ENCODE measurements around the gene ANGPTL4. TPM values are rescaled to one million over a fixed set of nuclear protein-coding genes. Genes with fewer than 3 reads are reported as not detected.
"Not testable (repeated sequence)": the region's sequence is repeated elsewhere in the genome, so short reads cannot be mapped to it uniquely, and the experiment has no call there.

Gene ANGPTL4, protein sequence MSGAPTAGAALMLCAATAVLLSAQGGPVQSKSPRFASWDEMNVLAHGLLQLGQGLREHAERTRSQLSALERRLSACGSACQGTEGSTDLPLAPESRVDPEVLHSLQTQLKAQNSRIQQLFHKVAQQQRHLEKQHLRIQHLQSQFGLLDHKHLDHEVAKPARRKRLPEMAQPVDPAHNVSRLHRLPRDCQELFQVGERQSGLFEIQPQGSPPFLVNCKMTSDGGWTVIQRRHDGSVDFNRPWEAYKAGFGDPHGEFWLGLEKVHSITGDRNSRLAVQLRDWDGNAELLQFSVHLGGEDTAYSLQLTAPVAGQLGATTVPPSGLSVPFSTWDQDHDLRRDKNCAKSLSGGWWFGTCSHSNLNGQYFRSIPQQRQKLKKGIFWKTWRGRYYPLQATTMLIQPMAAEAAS
- polyA plus RNA-seq (2013, experiment 1 of 2; ENCODE audit: insufficient read length): 0.86 TPM
- 1.6 TPM for polyA plus RNA-seq (2013, experiment 2 of 2; ENCODE audit: insufficient read length)

DNA sequence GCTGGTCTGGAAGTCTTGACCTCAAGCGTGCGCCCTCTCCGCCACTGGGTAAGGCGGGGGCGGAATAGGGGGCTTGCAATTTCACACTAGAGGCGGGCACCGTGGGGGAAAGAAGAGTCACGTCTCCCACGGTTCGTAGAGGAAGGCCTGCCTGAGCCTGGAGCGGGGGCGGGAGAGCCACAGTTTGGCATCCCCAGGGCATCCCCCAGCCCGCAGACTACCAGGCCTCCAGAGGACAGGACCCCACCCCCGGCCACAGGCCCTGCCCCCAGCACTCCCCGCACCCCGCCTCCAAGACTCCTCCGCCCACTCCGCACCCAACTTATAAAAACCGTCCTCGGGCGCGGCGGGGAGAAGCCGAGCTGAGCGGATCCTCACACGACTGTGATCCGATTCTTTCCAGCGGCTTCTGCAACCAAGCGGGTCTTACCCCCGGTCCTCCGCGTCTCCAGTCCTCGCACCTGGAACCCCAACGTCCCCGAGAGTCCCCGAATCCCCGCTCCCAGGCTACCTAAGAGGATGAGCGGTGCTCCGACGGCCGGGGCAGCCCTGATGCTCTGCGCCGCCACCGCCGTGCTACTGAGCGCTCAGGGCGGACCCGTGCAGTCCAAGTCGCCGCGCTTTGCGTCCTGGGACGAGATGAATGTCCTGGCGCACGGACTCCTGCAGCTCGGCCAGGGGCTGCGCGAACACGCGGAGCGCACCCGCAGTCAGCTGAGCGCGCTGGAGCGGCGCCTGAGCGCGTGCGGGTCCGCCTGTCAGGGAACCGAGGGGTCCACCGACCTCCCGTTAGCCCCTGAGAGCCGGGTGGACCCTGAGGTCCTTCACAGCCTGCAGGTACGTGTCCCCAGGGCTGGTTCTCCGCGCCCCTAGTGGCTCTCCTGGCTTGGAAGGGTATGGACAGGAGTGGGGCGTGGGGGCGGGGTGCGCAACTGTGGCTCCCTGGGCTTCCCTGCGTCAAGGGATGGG is at the start of gene ANGPTL4:
Gene ANGPTL4 (plus strand): TSS at position 353 of the 969 bp plus-strand sequence. CDS start 167 bp downstream, at position 520.
- peak; percentile 44 for DNase-seq

DNA sequence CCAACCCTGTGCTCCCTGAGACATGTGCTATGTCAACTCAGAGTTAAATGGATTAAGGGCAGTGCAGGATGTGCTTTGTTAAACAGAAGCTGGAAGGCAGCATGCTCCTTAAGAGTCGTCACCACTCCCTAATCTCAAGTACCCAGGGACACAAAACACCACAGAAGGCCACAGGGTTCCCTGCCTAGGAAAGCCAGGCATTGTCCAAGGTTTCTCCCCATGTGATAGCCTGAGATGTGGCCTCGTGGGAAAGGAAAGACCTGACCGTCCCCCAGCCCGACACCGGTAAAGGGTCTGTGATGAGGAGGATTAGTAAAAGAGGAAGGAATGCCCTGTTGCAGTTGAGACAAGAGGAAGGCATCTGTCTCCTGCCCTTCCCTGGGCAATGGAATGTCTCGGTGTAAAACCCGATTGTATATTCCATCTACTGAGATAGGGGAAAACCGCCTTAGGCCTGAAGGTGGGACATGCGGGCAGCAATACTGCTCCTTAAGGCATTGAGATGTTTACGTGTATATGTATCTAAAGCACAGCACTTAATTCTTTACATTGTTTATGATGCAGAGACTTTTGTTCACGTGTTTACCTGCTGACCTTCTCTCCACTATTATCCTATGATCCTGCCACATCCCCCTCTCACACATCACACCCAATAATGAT is 48.8 kb upstream of the ANGPTL4 start:
- not testable (repeated sequence) for DNase-seq

DNA sequence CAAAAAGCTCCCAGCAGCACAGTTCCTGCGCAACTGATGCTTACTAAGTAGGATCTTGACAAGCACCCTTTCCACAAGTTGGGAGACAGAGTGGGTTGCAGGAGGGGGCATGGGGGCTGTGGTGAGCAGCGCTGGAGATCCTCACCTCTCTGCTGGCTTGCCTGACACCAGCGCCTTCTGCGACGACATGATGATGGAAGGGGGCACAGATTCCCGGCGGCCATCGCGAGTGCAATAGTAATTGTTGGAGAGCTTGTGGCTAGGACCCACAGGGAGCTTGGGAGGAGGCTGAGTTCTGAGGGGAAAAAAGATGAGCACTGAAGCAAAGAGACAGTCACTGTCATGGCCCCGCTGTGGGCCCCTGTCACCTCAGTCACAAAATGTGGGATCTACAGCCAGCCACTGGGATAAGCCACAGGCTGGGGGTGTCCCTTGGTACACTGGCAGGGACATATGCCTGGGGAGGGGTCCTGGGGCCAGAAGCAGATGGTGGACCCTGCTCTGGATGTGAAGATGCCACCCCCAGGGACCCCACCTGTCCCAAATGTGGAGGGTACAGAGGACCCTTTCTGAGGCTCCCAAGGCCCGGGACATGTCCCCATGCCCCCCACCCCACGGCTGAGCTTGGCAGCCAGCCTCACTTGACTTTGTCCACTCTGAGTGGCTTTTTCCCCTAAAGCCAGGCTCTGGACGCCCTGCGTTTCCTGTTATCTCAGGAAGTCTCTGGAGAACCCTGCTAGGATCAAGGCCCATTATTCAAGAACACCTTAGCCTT is 47.4 kb upstream of the ANGPTL4 start:
- DNase-seq: no peak

DNA sequence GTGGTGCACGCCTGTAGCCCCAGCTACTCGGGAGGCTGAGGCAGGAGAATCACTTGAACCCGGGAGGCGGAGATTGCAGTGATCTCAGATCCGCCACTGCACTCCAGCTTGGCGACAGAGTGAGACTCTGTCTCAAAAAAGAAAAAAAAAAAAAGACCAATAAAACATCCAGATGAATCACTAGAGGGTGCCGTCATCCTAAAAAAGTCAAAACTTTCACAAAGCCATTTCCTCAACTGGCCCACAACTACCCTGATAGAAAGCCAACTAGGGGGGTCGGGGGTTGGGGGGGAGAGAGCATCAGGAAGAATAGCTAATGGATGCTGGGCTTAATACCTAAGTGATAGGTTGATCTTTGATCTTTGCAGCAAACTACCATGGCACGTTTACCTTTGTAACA is 45.1 kb upstream of the ANGPTL4 start:
- not testable (repeated sequence) for DNase-seq

DNA sequence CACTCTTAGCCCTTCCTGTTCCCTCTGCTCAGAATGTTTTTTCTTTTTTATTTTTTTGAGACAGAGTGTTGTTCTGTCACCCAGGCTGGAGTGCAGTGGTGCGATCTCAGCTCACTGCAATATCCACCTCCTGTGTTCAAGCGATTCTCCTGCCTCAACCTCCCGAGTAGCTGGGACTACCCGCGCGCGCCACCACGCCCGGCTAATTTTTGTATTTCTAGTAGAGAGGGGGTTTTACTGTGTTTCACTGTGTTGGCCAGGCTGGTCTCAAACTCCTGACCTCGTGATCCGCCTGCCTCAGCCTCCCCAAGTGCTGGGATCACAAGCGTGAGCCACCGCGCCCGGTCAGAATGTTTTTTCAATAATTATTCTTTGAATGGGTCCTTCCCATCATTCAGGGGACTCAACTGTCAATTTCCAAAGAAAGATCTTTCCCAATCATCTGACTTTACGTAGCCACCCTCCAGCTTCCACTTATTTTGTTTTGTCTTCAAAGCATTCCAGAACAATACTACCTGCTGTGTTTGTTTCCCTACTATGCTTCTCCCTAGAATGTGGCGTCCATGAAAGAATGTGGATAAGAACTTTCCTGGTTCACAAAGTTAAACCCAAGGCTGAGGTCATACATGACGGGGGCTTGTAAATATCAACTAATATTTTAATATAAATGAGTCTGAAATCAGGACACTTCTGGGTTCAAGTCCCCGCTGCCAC is 44.0 kb upstream of the ANGPTL4 start:
- no peak for DNase-seq

DNA sequence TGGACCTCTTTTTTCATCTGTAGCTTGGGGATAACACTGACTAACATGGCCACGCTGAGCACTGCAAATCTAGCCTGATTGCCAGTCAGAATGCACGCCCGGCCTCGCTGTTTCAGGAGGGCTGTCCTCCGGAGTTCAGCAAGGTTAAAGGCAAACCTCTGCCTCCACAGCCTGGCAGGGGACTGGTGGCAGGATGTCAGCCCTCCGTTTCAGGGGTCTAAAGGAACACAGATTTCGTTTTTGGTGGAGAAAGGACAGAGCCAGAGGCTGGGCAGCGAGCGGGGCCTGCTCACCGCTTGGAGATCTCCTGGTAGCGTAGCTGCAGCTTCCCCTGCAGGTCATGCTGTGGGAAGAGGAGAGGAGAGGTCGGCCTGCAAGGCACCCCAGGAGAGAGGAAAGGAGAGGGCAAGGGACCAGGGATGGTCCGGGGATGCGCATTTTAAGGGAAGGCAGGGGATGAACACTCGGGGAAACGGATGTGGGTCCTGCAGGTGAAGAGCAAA is 43.3 kb upstream of the ANGPTL4 start:
- DNase-seq: no peak

DNA sequence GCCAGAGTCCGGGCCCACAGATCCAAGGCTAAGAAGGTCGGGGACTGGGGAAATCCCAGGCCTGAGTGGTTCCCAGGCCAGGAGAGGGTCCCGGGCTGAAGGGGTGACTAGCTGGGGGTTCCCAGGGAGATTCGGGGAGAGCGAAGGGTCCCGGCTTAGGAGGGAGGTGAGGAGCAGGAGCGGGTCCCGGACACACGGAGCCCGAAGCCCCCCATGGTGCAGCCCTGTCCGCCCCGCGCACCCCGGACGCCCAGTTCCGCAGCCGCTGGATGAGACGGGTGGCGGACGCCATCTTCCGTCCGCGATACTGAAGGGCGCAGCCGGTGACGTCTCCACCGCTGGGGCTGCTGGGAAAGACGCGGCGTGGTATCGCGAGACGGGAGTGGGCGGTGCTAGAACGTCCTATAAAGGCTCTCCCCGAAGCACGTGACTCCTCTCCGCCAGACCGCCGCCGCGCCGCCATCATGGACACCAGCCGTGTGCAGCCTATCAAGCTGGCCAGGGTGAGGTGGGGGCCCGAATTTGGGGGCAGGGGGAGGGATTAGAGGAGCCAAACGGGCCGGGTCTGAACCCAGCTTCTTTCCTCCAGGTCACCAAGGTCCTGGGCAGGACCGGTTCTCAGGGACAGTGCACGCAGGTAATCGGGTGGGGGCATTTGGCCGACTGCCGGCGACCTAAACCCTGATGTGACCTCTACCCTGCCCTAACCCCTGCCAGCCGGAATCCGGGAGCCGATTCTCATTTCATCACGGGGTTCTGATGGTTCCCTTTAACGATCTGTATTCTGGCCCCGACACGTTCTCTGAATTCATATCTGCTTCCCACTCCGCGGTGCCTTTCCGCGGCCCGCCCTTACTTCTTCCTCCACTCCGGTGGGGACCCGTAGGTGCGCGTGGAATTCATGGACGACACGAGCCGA is 42.6 kb upstream of the ANGPTL4 start, which contains the start of the genes NDUFA7 and RPS28:
Gene NDUFA7 (minus strand): TSS at position 309 of the 919 bp plus-strand sequence. CDS start 17 bp downstream, at position 292.
Gene RPS28 (plus strand): TSS at position 430 of the 919 bp plus-strand sequence. CDS start 35 bp downstream, at position 465.
- DNase-seq: peak; percentile 96

DNA sequence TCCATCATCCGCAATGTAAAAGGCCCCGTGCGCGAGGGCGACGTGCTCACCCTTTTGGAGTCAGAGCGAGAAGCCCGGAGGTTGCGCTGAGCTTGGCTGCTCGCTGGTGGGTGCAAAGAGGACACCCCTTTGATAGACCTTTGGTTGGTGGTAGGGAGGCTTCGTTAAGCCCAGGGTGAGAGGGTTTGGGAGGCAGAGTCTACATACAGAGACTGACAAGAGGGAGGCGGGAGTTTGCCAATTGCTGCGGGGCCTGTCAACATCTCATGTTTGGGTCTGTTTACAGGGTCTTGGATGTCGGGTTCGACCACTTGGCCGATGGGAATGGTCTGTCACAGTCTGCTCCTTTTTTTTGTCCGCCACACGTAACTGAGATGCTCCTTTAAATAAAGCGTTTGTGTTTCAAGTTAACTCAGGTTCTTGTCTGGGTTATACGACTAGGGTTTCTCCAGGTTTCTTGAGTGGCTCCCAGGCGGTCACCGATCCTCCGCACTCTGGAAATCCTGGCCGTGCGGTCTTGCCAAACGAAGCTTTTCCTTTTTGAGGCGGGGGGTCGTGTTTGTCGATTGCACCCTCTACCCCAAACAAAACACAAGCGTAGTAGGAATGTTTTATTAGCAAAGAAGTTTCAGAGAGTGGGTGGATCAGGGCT is 41.8 kb upstream of the ANGPTL4 start:
- no peak for DNase-seq

DNA sequence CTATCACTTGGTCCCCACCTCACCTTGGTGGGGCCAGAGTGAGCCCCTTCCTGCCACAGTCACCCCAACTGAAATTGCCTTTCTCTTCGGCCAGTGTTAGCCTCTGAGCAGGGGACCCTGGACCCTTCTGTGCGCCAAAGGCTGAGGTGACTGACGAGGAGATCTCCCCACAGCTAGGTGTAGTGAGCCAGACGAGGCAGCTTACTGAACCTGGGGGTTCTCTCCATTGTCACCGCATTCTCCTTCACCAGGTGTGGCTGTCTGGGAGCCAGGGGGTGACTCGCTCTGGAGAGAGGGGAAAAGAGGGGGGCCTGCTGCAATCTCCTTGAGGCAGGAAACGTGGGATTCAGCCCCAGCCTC is 41.3 kb upstream of the ANGPTL4 start:
- no peak for DNase-seq

DNA sequence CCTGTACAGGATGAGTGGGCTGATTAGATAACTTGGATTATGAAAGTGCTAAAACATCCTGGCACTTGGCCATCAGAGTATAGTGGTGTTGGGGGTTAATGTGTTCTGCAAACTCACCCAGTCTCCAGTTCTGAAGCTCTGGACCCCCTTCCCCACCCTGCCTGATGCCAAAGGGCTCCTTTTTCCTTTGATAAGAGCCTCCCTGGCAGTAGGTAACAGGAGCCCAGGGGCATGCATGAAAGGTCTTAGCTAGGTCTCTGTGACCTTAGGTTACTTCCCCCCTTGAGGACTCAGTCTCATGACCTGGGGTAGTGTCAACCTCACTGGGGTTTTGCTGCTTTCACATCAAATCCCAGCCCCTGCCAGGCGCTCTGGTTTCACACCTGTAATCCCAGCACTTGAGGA is 40.2 kb upstream of the ANGPTL4 start:
- DNase-seq: no peak

DNA sequence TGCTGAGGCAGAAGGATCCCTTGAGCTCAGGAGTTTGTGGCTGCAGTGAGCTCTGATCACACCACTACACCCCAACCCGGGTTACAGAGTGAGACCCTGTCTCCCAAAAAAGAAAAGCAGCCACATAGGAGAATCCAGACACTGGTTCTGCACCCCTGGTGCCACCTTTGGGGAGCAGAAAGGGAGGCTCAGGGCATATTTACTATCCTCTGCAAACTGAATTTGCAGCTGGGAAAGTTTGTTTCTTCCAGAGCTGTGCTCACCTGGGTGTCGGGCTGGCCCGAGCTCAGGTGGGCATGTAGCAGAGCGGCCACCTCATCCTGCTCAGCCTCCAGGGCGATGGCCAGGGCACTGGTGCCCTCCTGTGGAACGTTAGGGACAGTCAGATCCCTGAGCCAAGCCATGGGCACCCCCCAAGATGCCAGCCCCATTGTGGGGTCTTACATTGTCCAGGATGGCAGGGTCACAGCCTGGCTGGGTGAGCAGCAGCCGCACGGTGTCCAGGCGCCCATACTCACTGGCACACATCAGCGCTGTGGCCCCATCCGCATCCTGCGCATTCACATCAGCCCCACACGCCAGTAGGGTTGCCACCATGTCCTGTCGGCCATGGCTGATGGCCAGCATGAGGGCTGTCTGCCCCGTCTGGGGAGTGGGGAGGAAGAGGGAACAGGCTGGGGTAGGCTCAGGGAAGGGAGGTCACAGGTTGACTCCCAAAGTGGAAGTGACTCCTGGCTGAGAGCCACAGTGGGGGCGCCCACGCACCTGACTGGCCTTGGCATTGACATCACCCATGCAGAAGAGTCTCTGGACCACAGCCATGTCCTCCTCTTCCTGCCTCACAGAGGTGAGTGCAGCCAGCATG is 39.5 kb upstream of the ANGPTL4 start:
- DNase-seq: no peak

DNA sequence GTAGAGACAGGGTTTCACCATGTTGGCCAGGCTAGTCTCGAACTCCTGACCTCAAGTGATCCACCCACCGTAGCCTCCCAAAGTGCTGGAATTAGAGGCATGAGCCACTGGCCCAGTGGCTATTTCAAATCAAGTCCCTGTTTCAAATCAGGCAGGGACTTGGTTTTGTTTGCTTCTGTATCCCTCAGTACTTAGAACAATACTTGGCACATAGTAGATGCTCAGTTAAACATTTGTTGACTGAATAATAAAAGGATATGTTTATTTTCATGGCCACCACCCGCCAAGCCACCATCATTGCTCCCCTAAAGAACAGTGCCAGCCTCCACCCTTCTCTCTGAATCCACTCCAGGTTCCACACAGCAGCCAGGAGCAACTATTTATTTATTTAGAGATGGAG is 38.5 kb upstream of the ANGPTL4 start:
- no peak for DNase-seq

DNA sequence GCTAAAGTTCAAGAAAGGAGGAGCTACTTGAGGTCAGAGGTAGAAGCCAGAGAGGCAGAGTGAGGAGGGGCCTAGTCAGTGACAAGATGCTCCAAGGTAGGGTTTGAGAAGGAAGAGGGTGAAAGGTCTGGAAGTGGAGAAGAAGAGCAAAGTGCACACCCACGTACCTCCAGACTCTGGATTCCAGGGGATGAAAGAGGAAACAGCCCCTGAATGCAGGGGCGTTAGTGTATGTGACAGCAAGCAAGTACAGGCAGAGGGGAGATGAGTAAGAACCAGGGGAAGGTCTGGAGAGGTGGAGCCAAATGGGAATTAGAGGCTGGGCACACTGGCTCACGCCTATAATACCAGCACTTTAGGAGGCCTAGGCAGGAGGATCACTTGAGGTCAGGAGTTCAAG is 34.0 kb upstream of the ANGPTL4 start:
- DNase-seq: no peak

DNA sequence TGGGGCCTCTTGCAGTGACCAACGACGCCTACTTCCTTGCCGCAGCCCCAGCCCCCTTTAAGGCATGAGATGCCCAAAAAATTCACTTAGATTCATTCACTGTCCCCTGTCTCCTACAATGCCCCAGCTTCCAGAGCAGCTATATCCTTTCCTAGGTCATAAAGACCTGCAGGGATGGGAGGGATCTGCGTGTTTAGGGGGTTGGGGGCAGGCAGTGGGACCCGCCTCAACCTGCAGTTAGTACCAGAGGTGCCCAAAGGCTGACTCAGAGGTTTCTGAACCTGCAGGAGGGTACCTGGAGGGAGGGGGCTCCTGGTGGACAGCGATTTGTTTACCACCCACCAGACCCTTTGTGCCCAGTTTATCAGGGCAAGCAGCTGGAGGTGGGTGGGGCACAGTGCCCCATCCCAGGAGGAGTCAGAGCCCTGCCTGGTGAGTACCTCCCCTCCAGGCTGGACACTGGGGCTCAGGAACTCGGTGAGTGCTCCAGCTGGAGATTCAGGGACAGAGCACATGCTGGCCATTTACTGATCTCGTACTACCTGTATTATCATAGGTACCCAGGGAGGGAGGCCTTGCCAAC is 32.6 kb upstream of the ANGPTL4 start:
- DNase-seq: no peak

DNA sequence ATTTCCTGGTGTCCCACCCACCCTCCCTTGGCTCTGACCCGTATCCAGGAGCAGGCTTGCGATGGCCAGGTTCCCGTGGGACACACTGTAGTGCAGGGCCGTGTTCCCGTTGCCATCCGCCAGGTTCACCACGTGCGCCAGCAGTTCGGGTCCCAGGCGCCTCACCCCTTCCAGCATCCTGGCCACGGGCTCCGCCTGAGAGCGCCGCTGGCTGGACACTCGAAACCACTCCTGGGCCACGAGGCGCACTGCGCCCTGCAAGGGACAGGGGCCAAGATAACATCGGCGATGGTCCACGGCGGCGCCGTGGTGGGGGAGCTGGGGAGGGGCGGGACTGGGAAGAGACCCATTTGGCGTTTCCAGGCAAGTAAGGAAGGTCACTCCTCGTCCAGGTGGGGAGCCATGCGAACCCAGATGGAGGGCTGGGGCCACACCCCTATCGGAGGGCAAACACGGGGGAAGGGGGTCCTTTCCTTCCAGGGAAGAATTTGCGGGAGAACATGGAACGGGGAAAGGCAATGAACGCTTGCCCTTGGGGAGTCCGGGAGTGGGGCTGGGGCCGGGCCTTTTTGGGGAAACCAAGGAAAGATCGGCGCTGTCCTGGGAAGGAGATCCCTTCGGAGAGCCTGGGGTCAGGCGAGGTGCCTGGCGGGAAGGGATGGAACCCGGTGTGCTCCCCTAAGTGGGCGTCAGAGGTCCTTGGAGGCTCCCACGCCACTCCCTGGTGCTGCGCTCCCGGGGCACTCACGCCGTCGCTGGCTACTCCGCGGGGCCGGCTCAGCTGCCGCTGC is 30.8 kb upstream of the ANGPTL4 start:
- no peak for DNase-seq

DNA sequence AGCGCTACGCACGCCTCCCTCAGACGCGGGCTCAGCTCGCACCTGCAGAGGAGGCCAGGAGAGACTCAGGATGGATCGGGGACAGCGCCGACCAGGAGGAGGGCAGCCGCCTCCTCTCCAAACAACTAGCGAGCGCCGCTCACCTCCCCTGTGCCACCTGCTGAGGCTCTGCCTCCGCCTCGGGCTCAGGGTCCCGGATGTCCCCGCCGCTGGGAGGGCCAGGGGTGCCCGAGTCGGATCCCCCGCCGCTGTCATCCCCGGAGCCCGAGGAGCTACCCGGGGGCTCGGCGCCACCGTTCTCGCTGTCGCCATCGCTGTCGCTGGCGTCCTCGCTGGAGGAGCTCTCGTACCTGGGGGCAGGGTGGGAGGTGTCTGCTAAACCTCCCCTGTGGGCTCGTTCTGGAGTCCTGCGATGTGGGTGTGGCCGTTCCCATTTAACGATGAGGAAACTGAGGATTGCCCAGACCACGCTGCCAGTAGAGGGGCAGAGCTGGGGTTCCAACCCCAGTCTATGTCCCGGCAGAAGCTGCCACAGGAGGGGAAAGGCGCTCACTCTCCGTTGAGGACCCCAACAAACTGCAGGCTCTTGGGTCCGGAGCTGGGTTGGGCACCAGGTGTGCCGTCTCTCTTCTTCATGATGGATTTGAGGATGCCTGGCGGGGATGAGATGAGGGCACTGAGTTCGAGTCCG is 30.0 kb upstream of the ANGPTL4 start:
- DNase-seq: no peak

Measured in fibroblast of skin of abdomen (primary cell).